HEK293T (cell line): Measurements from ENCODE around the gene CA10.

Experiments
- CTCF ChIA-PET: fragments of 350-600 bp; formaldehyde crosslinking; extraction: SDS; loops from one replicate; lab custom pipeline; 2021; ENCODE audit warnings: antibody characterized with exemption, inconsistent platforms; lab: Yijun Ruan, JAX
- POLR2A ChIA-PET: fragments of 350-600 bp; formaldehyde crosslinking; extraction: SDS; loops from one replicate; lab custom pipeline; 2020; ENCODE audit warnings: antibody characterized with exemption, inconsistent platforms; lab: Yijun Ruan, JAX
- DNase-seq: peaks from one replicate; pipeline ENCODE4 v3.0.0; 2012; ENCODE audit warnings: mixed read lengths; ENCODE audit errors: extremely low spot score
- ARNT ChIP-seq: fragments of 450-650 bp; IDR thresholded peaks from 2 replicates; pipeline ENCODE4 v1.6.1; 2017; ENCODE audit warnings: mild to moderate bottlenecking
- BHLHE40 ChIP-seq: fragments of 450-650 bp; IDR thresholded peaks from 2 replicates; pipeline ENCODE4 v1.6.1; 2016; ENCODE audit warnings: mild to moderate bottlenecking, moderate library complexity, borderline replicate concordance
- CTBP1 ChIP-seq: fragments of 450-650 bp; IDR thresholded peaks from 2 replicates; pipeline ENCODE4 v1.6.1; 2016; ENCODE audit warnings: borderline replicate concordance
- ELF4 ChIP-seq: fragments of 450-650 bp; IDR thresholded peaks from 2 replicates; pipeline ENCODE4 v1.6.1; 2017; ENCODE audit warnings: antibody characterized with exemption
- FOXA1 ChIP-seq: fragments of 450-650 bp; IDR thresholded peaks from 2 replicates; pipeline ENCODE4 v1.6.1; 2016; ENCODE audit warnings: mild to moderate bottlenecking
- FOXK2 ChIP-seq: fragments of 450-650 bp; IDR thresholded peaks from 2 replicates; pipeline ENCODE4 v1.6.1; 2016; ENCODE audit warnings: mild to moderate bottlenecking
- FOXM1 ChIP-seq: fragments of 450-650 bp; IDR thresholded peaks from 2 replicates; pipeline ENCODE4 v1.6.1; 2017; ENCODE audit warnings: mild to moderate bottlenecking, borderline replicate concordance
- HDGF ChIP-seq: fragments of 450-650 bp; IDR thresholded peaks from 2 replicates; pipeline ENCODE4 v1.6.1; 2017; ENCODE audit warnings: antibody characterized with exemption, borderline replicate concordance
- L3MBTL2 ChIP-seq: fragments of 450-650 bp; conservative IDR thresholded peaks from 2 replicates; pipeline ENCODE4 v1.6.1; 2016; ENCODE audit warnings: mild to moderate bottlenecking
- LEF1 ChIP-seq: fragments of 450-650 bp; IDR thresholded peaks from 2 replicates; pipeline ENCODE4 v1.6.1; 2017; ENCODE audit warnings: mild to moderate bottlenecking, borderline replicate concordance
- NFRKB ChIP-seq: fragments of 450-650 bp; IDR thresholded peaks from 2 replicates; pipeline ENCODE4 v1.6.1; 2016; ENCODE audit warnings: mild to moderate bottlenecking, moderate library complexity
- PKNOX1 ChIP-seq: fragments of 450-650 bp; IDR thresholded peaks from 2 replicates; pipeline ENCODE4 v1.6.1; 2016
- SP1 ChIP-seq: fragments of 450-650 bp; IDR thresholded peaks from 2 replicates; pipeline ENCODE4 v1.6.1; 2017
- SUZ12 ChIP-seq: fragments of 450-650 bp; IDR thresholded peaks from 2 replicates; pipeline ENCODE4 v1.6.1; 2016; ENCODE audit warnings: mild to moderate bottlenecking
- TARDBP ChIP-seq: fragments of 450-650 bp; IDR thresholded peaks from 2 replicates; pipeline ENCODE4 v1.6.1; 2016
- ZNF384 ChIP-seq: fragments of 450-650 bp; IDR thresholded peaks from 2 replicates; pipeline ENCODE4 v1.6.1; 2016

CA10 gene

GRCh38 chr17:52181782-52182181, 23.3 kb upstream of the CA10 start:
- ChIA-PET POLR2A (no interaction called here), CTCF (no interaction called here)
- DNase-seq: no peak

GRCh38 chr17:52178012-52178411, 19.5 kb upstream of the CA10 start:
- ChIA-PET POLR2A (no interaction called here), CTCF (no interaction called here)
- DNase-seq: no peak
- TF ChIP-seq ARNT (no peak), SP1 (no peak), PKNOX1 (no peak), SUZ12 (no peak), ELF4 (no peak), TARDBP (no peak), FOXA1 (no peak), NFRKB (no peak), ZNF384 (no peak), BHLHE40 (no peak), HDGF (no peak), LEF1 (no peak), FOXM1 (no peak), FOXK2 (no peak), CTBP1 (no peak), L3MBTL2 (no peak)

More at GRCh38 chr17:52181782-52182181, 23.3 kb upstream of the CA10 start:
- TF ChIP-seq ELF4 (no peak), SP1 (no peak), SUZ12 (no peak), FOXM1 (no peak), CTBP1 (no peak), ZNF384 (no peak), BHLHE40 (no peak), L3MBTL2 (no peak), FOXK2 (no peak), NFRKB (no peak), HDGF (no peak)

GRCh38 chr17:52170963-52171572, 12.6 kb upstream of the CA10 start:
- peak; percentile 21 for DNase-seq
- TF ChIP-seq HDGF: no peak
- TF ChIP-seq BHLHE40: no peak
- no peak for TF ChIP-seq PKNOX1
- no peak for TF ChIP-seq FOXA1
- TF ChIP-seq ARNT: no peak
- TF ChIP-seq CTBP1: no peak
- TF ChIP-seq ELF4: no peak
- no peak for TF ChIP-seq SP1
- TF ChIP-seq SUZ12: no peak
- no peak for TF ChIP-seq TARDBP
- no peak for TF ChIP-seq LEF1
- POLR2A ChIA-PET: no interaction called here
- CTCF ChIA-PET: interaction anchor here (0.6 to 0.7 kb wide), 2 partner anchors 109 to 134 kb away, joined by 4 to 5 read pairs; no protein-coding TSS in a partner anchor

GRCh38 chr17:52160136-52160567, 1.6 kb upstream of the CA10 start:
- TF ChIP-seq PKNOX1 (no peak), L3MBTL2 (no peak), LEF1 (no peak), ARNT (no peak), FOXM1 (no peak), CTBP1 (no peak), FOXK2 (no peak), FOXA1 (no peak), ELF4 (no peak), SP1 (no peak), ZNF384 (no peak), SUZ12 (no peak), TARDBP (no peak), BHLHE40 (no peak), NFRKB (no peak), HDGF (no peak)
- CTCF ChIA-PET: no interaction called here

GRCh38 chr17:52159246-52160135, 977 bp upstream of the CA10 start:
- CTCF ChIA-PET: no interaction called here
- no peak for DNase-seq
- no peak for TF ChIP-seq SUZ12
- TF ChIP-seq HDGF: no peak
- no peak for TF ChIP-seq ZNF384
- no peak for TF ChIP-seq ELF4
- TF ChIP-seq BHLHE40: no peak
- no peak for TF ChIP-seq FOXA1
- TF ChIP-seq LEF1: no peak
- TF ChIP-seq ARNT: no peak
- no peak for TF ChIP-seq FOXM1
- no peak for TF ChIP-seq FOXK2
- no peak for TF ChIP-seq SP1
- TF ChIP-seq TARDBP: no peak
- no peak for TF ChIP-seq NFRKB
- TF ChIP-seq PKNOX1: no peak
- no peak for TF ChIP-seq L3MBTL2
- no peak for TF ChIP-seq CTBP1
- POLR2A ChIA-PET: no interaction called here

More at GRCh38 chr17:52160136-52160567, 1.6 kb upstream of the CA10 start:
- POLR2A ChIA-PET: no interaction called here
- no peak for DNase-seq
